Activated CD4-positive, alpha-beta T cell treated with anti-CD3 and anti-CD28 coated beads, Interleukin-2, amount 50 U/mL, for 16 hours (primary cell): ENCODE data around the gene USP32.
A peak's percentile ranks its signal among the peaks of the same experiment; 100 is the strongest.
"Not testable (repeated sequence)": the region's sequence is repeated elsewhere in the genome, so short reads cannot be mapped to it uniquely, and the experiment has no call there.

Experiments used
- DNase-seq: peaks from one replicate; pipeline ENCODE4 v3.0.0-alpha.2; 2020

Gene USP32

GRCh38 chr17:60406887-60407286, 15.0 kb upstream of the USP32 start:
- DNase-seq = no peak

DNA sequence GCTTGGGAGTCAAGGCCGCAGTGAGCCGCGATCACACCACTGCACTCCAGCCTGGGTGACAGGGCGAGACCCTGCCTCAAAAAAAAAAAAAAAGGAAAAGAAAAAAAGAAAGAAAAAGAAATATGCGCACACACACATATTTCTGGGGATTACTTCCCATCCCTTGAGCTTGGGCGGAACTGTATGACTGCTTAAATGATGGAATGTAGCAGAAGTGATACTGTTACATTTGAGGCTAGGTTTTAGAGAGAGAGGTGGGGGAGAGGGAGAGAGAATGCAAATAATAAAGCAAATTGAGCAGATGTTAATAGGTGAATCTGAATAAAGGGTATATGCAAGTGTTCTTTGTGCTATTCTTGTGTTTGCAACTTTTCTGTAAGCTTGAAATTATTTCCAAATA, 12.0 kb upstream of the USP32 start:
- DNase-seq = no peak

GRCh38 chr17:60403523-60403810, 11.5 kb upstream of the USP32 start:
- DNase-seq = no peak

DNA sequence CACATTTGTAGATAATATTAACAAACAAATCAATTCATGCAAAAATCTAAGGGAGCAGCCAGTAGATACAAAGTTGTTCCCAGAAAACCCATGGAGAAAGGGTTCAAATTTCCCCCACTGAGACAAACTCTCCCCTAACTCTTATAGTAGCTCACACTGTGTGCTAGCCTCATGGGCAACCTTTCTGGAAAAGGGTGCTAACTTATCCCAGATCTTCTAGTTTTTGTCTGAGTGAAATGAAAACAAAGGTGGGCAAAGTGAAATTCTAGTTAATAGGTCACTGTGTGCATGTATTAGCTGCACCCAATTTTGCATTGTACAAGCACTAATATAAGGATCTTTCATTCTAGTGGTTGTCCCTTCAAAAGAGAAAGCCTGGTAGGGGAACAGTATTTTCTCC, 9.9 kb upstream of the USP32 start:
- DNase-seq = no peak

DNA sequence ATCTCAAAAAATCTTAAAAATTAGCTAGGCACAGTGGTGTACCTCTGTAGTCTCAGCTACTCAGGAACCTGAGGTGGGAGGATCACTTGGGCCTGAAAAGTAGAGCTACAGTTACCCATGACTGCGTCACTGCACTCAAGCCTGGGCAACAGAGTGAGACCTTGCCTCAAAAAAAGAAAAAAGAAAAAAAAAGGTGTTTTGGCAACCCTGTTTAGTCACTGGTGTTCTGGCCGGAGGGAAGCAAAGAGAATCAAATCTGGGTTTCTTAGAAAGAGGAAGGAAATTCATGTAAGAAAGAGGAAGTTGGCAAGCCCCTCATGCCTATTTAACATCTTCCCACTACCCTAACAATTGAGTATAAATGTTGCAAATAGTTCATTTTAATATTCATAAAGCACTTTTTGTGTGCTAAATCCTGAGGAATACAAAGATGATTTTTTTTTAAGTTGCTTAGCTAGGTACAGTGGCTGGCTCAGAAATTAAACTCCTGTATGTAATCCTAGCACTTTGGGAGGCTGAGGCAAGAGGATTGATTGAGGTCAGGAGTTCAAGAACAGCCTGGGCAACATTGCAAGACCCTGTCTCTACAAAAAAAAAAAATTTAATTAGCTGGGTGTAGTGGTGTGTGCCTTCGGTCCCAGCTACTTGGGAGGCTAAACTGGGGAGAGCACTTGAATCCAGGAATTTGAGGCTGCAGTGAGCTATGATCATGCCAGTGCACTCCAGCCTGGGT, 6.5 kb upstream of the USP32 start:
- DNase-seq = no peak

GRCh38 chr17:60396412-60396811, 4.5 kb upstream of the USP32 start:
- no peak for DNase-seq

DNA sequence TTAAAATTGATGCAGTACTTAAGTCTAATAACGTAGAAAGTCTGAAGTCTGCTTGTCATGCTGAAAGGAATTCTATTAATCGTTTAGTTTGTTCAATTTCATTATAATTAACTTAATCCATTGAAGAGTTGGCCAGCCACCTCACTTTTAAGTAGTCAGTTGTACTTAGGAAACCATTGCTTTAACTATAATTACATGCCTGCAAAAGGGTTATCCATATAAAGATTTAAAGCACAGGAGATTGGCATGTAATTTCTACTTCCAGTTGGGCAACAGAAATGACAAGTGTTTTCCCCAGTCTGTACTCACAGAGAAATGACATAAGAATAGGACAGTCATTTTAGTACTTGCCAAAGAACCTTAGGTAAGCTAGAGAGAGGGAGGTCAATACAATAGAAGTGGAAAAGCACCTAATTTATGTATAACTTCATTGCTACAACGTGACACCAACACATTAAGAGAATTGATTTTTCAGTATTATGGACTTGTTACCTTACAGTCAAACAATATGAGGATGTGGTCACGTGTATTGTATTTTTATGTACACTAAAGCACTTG, 3.7 kb upstream of the USP32 start:
- peak; percentile 59 for DNase-seq

- no peak for DNase-seq
These were observed 2.1 kb upstream of the USP32 start for GRCh38 chr17:60393840-60394723.

DNA sequence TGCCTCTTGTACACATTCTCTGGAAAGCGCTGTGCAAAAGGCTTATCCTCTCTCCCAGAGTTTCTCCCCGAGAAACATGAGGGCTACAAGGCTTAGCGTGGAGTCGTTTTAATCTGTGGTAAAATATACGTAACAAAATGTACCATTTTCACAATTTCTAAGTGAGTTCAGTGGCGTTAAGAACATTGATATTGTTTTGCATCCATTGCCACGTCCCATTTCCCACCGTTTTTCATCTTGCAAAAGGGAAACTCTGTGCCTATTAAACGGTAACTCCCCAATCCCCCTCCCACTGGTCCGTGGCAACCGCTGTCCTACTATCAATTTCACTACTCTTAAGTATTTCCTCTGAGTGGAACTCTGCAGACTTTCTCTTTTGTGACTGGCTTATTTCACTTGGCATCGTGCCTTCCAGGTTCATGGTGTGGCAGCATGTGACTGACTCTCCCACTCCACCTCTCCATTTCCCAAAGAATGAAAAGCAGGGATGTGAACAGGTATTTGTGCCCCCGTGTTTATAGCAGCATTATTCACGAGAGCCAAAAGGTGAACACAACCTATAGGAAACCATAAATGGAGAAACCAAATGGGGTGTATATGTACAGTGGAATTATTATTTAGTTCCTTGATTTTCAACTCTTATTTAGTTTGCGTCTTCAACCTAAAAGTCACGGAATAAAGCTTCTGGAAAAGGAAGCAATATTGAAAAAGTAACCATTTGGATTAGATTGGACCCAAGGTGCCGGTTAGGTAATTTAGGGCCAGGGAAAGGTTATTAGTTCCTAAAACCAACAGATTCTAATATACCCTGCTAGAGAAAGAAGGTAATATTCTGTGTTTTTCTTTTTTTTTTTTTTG, 1.1 kb upstream of the USP32 start:
- peak; percentile 59 for DNase-seq

GRCh38 chr17:60391471-60392041, 377 bp downstream of the USP32 start:
- no peak for DNase-seq

DNA sequence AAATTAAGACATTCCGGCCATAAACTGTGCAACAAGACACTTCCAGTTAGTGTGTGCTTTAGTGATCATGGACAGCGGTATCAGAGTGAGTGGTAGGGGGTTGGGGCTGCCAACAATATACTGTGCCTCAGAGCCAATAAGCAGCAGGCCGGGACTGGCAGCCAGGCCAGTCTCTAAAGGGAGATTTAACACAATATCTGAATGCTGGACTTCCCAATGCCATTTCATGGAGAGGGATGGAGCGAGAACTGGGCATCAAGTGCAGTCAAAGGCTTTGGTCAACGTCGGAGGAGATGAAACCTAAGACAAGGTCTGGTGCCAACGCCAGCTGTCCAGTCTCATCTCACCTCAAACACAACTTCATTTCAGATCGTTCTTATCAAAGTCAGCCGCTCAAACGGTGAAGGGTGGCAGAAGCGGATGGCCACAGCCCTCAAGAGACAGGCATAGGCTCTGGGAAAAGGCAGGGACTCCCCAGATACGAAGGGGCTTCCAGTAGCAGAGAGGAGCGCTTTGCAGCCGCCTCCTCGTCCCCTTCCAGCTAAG, 935 bp downstream of the USP32 start:
- no peak for DNase-seq

DNA sequence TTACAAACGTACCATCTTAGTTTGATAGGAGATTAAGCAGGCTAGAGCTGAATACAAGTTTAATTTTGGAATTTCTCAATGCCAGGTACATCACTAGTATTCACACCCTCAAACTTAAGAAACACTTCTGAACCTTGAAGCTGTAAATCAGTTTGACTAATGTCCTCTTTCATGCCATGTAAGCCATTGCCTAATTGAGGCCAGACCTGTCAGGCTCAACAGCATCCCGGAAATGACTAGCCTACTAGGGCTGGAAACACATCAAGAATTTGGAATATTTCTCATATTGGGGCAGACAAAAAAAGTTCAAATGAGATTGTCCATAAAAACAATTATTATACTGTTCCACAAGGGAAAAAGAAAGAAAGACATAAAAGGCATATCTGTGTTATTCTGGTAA, 1.7 kb downstream of the USP32 start:
- no peak for DNase-seq

DNA sequence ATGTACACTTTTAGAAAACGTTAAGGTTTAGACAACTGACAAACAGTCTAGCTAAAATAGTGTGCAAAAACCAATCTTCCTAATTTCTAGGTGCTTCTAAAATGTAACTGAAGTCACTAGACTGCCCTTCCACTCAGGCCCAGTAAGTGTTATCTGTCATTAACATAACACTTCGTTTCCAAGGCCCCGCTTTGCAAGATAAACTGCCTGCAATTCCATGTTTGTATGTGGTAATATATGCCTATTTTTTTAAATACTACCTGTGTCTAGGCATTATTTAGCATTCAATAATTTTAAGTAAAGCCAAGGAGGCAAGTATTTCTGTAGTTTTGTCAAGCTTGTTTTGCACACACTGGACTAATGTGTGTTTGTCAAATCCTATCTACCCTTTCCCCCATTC, 3.2 kb downstream of the USP32 start:
- no peak for DNase-seq

DNA sequence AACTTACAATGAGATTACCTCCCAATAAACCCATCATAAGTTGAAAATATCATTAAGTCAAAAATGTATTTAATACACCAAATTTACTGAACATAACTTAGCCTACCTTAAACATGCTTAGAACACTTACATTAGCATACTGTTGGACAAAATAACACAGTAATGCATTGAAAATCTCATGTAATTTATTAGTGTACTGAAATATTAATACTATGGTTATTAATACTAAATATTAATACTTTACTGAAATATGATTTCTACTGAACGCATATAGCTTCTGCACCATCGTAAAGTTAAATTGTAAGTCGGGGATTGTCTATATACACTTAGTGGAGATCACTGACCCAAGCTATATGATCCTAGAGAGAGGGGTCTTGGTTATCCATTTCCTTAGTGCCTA, 4.3 kb downstream of the USP32 start:
- no peak for DNase-seq

GRCh38 chr17:60386147-60387058, 5.5 kb downstream of the USP32 start:
- no peak for DNase-seq

DNA sequence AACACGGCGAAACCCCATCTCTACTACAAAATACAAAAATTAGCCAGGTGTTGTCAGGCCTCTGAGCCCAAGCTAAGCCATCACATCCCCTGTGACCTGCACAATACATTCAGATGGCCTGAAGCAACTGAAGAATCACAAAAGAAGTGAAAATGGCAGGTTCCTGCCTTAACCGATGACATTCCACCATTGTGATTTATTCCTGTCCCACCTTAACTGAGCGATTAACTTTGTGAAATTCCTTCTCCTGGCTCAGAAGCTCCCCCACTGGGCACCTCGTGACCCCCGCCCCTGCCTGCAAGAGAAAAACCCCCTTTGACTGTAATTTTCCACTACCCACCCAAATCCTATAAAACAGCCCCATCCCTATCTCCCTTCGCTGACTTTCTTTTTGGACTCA, 7.0 kb downstream of the USP32 start:
- DNase-seq = not testable (repeated sequence)

GRCh38 chr17:60383379-60383778, 8.6 kb downstream of the USP32 start:
- DNase-seq = no peak

GRCh38 chr17:60381958-60382357, 10.0 kb downstream of the USP32 start:
- DNase-seq = no peak

GRCh38 chr17:60379461-60379860, 12.5 kb downstream of the USP32 start:
- DNase-seq = not testable (repeated sequence)

DNA sequence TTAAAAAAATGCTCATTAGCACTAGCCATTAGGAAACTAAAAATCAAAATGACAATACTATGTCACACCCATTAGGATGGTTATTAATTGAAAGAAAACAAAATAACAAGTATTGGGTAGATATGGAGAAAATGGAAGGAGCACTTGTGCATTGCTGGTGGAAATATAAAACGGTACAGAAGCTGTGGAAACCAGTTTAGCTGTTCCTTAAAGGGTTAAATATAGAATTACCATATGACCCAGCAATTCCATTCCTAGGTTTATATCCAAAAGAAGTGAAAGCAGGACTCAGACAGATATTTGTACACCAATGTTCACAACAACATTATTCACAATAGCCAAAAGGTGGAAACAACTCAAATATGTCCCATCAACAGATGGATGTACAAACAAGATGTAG, 13.7 kb downstream of the USP32 start:
- DNase-seq = not testable (repeated sequence)

DNA sequence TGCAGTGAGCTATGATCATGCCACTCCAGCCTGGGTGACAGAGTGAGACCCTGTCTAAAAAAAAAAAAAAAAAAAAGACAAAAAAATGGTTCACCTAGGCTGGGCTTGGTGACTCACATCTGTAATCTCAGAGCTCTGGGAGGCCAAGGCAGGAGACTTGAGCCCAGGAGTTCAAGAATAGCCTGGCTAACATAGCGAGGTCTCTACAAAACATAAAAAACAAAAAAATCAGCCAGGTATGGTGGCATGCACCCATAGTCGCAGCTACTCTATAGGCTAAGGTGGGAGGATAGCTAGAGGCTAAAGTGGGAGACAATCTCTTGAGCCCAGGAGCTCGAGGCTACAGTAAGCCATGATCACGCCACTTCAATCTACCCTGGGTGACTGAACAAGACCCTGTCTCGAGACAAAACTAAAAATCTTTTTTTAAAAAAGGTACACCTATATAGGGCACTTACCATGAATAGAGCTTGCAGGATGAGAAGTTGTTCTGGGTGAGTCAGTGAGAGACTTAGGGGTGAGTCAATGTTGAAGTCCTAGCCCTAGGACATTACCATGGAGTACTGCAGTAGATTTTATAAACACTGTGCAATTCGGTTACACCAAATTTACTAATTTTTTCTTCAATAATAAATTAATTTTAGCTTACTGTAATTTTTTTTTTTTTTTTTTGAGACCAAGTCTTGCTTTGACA, 19.0 kb downstream of the USP32 start:
- peak; percentile 45 for DNase-seq
